Naive thymus-derived CD4-positive, alpha-beta T cell (primary cell): ENCODE data around the gene TREM2. TPM values are rescaled to one million over a fixed set of nuclear protein-coding genes. Genes with fewer than 3 reads are reported as not detected.

Experiments
- ATAC-seq: fragments of 150-1000 bp; cut with Tn5 transposase; 2 replicates; pipeline ENCODE4 v1.10.0; 2021; ENCODE audit warnings: mild to moderate bottlenecking, moderate library complexity
- CTCF ChIA-PET: fragments of 350-600 bp; sonication (Branson Sonifier 250); formaldehyde crosslinking; loops from one replicate; lab custom pipeline; 2021; ENCODE audit warnings: antibody characterized with exemption; lab: Charles Lee
- POLR2A ChIA-PET: fragments of 350-600 bp; sonication (Branson Sonifier 250); formaldehyde crosslinking; loops from one replicate; lab custom pipeline; 2021; ENCODE audit warnings: antibody characterized with exemption, inconsistent platforms; lab: Charles Lee
- DNase-seq, 9 donors: peaks; one replicate each; pipeline versions ENCODE4 v3.0.0 to v3.0.0-alpha.2; 2020 to 2022; ENCODE audit warnings: mixed read lengths in 1 of 9
- H3K27ac ChIP-seq: one replicate; pipeline ENCODE4 v1.7.0; 2013; ENCODE audit warnings: mild to moderate bottlenecking, low read depth, low read length, moderate library complexity
- H3K27me3 ChIP-seq, 2 donors: one replicate each; pipeline ENCODE4 v1.7.0; 2013; ENCODE audit warnings: low read length in 2 of 2, mild to moderate bottlenecking in 2 of 2, moderate library complexity in 2 of 2; ENCODE audit not compliant: control insufficient read depth in 2 of 2, insufficient read depth in 2 of 2
- H3K36me3 ChIP-seq, 3 experiments: 1 replicate in 2 of 3; 2 replicates in 1 of 3; pipeline ENCODE4 v1.7.0; 2013; ENCODE audit warnings: low read length in 3 of 3, mild to moderate bottlenecking in 3 of 3, moderate library complexity in 1 of 3; ENCODE audit not compliant: insufficient read depth in 3 of 3, control insufficient read depth in 2 of 3
- H3K4me1 ChIP-seq, 2 donors: one replicate each; pipeline ENCODE4 v1.7.0; 2013; ENCODE audit warnings: low read length in 2 of 2, mild to moderate bottlenecking in 2 of 2, moderate library complexity in 1 of 2; ENCODE audit not compliant: control insufficient read depth in 2 of 2, insufficient read depth in 2 of 2
- H3K4me3 ChIP-seq: 2 replicates; pipeline ENCODE4 v1.7.0; 2013; ENCODE audit warnings: mild to moderate bottlenecking, low read length
- H3K9me3 ChIP-seq, 3 experiments: 1 replicate in 2 of 3; 2 replicates in 1 of 3; pipeline ENCODE4 v1.7.0; 2013; ENCODE audit warnings: low read length in 3 of 3; ENCODE audit not compliant: control insufficient read depth in 2 of 3
- H3K27ac Mint-ChIP-seq, 9 donors: one replicate each; pipeline ENCODE4 v1.8.0; 2020 to 2022; ENCODE audit warnings: mixed read lengths in 9 of 9, mild to moderate bottlenecking in 8 of 9, moderate library complexity in 5 of 9, inconsistent platforms in 2 of 9
- H3K27me3 Mint-ChIP-seq, 5 donors: one replicate each; pipeline ENCODE4 v1.8.0; 2021 to 2022; ENCODE audit warnings: mixed read lengths in 5 of 5, mild to moderate bottlenecking in 1 of 5
- H3K36me3 Mint-ChIP-seq, 5 donors: one replicate each; pipeline ENCODE4 v1.8.0; 2020 to 2022; ENCODE audit warnings: mixed read lengths in 5 of 5, mild to moderate bottlenecking in 3 of 5, inconsistent platforms in 1 of 5
- H3K4me1 Mint-ChIP-seq, 7 donors: one replicate each; pipeline ENCODE4 v1.8.0; 2020 to 2022; ENCODE audit warnings: mixed read lengths in 7 of 7, mild to moderate bottlenecking in 3 of 7, inconsistent platforms in 1 of 7
- H3K4me3 Mint-ChIP-seq, 10 donors: one replicate each; pipeline ENCODE4 v1.8.0; 2020 to 2022; ENCODE audit warnings: mild to moderate bottlenecking in 10 of 10, mixed read lengths in 10 of 10, moderate library complexity in 6 of 10, inconsistent platforms in 2 of 10
- H3K9me3 Mint-ChIP-seq, 11 donors: one replicate each; pipeline ENCODE4 v1.8.0; 2020 to 2022; ENCODE audit warnings: mixed read lengths in 11 of 11, mild to moderate bottlenecking in 4 of 11, inconsistent platforms in 1 of 11, moderate library complexity in 1 of 11
- intact Hi-C, 2 donors: fragments of 100-400 bp; cut with micrococcal nuclease; formaldehyde crosslinking; loops; one replicate each; pipeline ENCODE4 v1.15.1; 2023
- polyA plus RNA-seq, 2 donors: library from polyadenylated mRNA; unstranded; fragments of 300-500 nt; fragmentation: Illumina TruSeq; gene quantifications; one replicate each; pipeline ENCODE4 v1.2.3, GENCODE V29; 2021
- total RNA-seq, 6 experiments: library from RNA in 5 of 6; stranded (reverse) in 5 of 6; gene quantifications; 1 replicate in 5 of 6; 2 replicates in 1 of 6; pipeline ENCODE4 v1.2.3 and lab custom pipeline; 2021 to 2026

TREM2 gene
- total and polyA plus RNA-seq, 7 experiments from 2014 or later: 3.1 to 3.2 TPM; not detected in 5

GRCh38 chr6:41155132-41155805 is 7.6 kb downstream of the TREM2 start:
- Mint-ChIP-seq H3K27me3 (peaks cover 0 to 11% (median 5%) of the 10 kb centered on the region in 5 donors), H3K27ac (no peak overlapping the region), H3K4me3 (no peak overlapping the region), H3K36me3 (peaks cover 0 to 12% (median 4%) of the 10 kb centered on the region in 5 donors), H3K4me1 (peaks cover 0 to 10% (median 5%) of the 10 kb centered on the region in 7 donors), H3K9me3 (no peaks in the 10 kb centered on the region)
- no peaks in the 10 kb centered on the region for H3K27me3 ChIP-seq
- no peak overlapping the region for H3K27ac ChIP-seq
- no peaks in the 10 kb centered on the region for H3K36me3 ChIP-seq
- no peak overlapping the region for H3K4me3 ChIP-seq
- intact Hi-C loops: no loop called here
- POLR2A ChIA-PET: no interaction called here
- H3K9me3 ChIP-seq: no peaks in the 10 kb centered on the region
- ATAC-seq (no peak), DNase-seq (no peak)
- CTCF ChIA-PET: no interaction called here
- no peaks in the 10 kb centered on the region for H3K4me1 ChIP-seq

- no peak within 1 kb of the TSS for H3K27ac ChIP-seq
- intact Hi-C loops: no loop called here
- Mint-ChIP-seq H3K4me1 (peaks cover 0 to 11% (median 5%) of the 10 kb centered on the region in 7 donors), H3K36me3 (peaks cover 0 to 16% (median 7%) of the 10 kb centered on the region in 5 donors), H3K9me3 (no peaks in the 10 kb centered on the region), H3K27ac (peak within 1 kb of the TSS in 2 of 9 donors; percentile 43 to 71), H3K27me3 (peaks cover 0 to 11% (median 5%) of the 10 kb centered on the region in 5 donors), H3K4me3 (no peak within 1 kb of the TSS)
- ChIA-PET POLR2A (no interaction called here), CTCF (no interaction called here)
- no peaks in the 10 kb centered on the region for H3K4me1 ChIP-seq
- ATAC-seq: no peak
- H3K36me3 ChIP-seq: no peaks in the 10 kb centered on the region
- no peaks in the 10 kb centered on the region for H3K27me3 ChIP-seq
- no peaks in the 10 kb centered on the region for H3K9me3 ChIP-seq
- no peak for DNase-seq
- H3K4me3 ChIP-seq: no peak within 1 kb of the TSS
Observed at GRCh38 chr6:41153992-41154625, 8.8 kb downstream of the TREM2 start, which contains the start of gene TREML1. Gene TREML1 (minus strand): TSS chr6:41154347. CDS start chr6:41154288, 59 bp downstream.

- H3K36me3 ChIP-seq: no peaks in the 10 kb centered on the region
- DNase-seq (no peak), ATAC-seq (no peak)
- no peaks in the 10 kb centered on the region for H3K4me1 ChIP-seq
- peaks cover 3 to 21% (median 13%) of the 10 kb centered on the region in 5 donors for H3K36me3 Mint-ChIP-seq
- no peaks in the 10 kb centered on the region for H3K9me3 ChIP-seq
- ChIA-PET POLR2A (no interaction called here), CTCF (no interaction called here)
- H3K9me3 Mint-ChIP-seq: no peaks in the 10 kb centered on the region
- H3K4me3 ChIP-seq: no peak overlapping the region
- H3K4me3 Mint-ChIP-seq: no peak overlapping the region
- intact Hi-C loops: no loop called here
- H3K27ac Mint-ChIP-seq: no peak overlapping the region
- no peaks in the 10 kb centered on the region for H3K27me3 ChIP-seq
- peaks cover 4 to 16% (median 9%) of the 10 kb centered on the region in 7 donors for H3K4me1 Mint-ChIP-seq
- no peak overlapping the region for H3K27ac ChIP-seq
- H3K27me3 Mint-ChIP-seq: peaks cover 0 to 11% (median 5%) of the 10 kb centered on the region in 5 donors
Observed at GRCh38 chr6:41153451-41153850, 9.5 kb downstream of the TREM2 start.

- ATAC-seq: no peak
- H3K27me3 ChIP-seq: no peaks in the 10 kb centered on the region
- no peak overlapping the region for H3K4me3 ChIP-seq
- no peak overlapping the region for H3K27ac ChIP-seq
- Mint-ChIP-seq H3K9me3 (no peaks in the 10 kb centered on the region), H3K36me3 (peaks cover 3 to 30% (median 20%) of the 10 kb centered on the region in 5 donors), H3K4me1 (peaks cover 10 to 27% (median 24%) of the 10 kb centered on the region in 7 donors), H3K4me3 (no peak overlapping the region), H3K27ac (no peak overlapping the region), H3K27me3 (peaks cover 0 to 9% (median 0%) of the 10 kb centered on the region in 5 donors)
- intact Hi-C loops: no loop called here
- peaks cover 8 to 12% of the 10 kb centered on the region in 2 donors for H3K4me1 ChIP-seq
- ChIA-PET POLR2A (no interaction called here), CTCF (no interaction called here)
- DNase-seq: no peak
- no peaks in the 10 kb centered on the region for H3K36me3 ChIP-seq
- H3K9me3 ChIP-seq: no peaks in the 10 kb centered on the region
Observed at GRCh38 chr6:41150671-41151070, 12.2 kb downstream of the TREM2 start.

GRCh38 chr6:41147917-41148316 is 15.0 kb downstream of the TREM2 start:
- H3K27me3 Mint-ChIP-seq: no peaks in the 10 kb centered on the region
- DNase-seq: no peak
- intact Hi-C loops: no loop called here
- Histone ChIP-seq H3K36me3 (no peaks in the 10 kb centered on the region), H3K4me3 (no peak overlapping the region), H3K9me3 (no peaks in the 10 kb centered on the region), H3K27ac (no peak overlapping the region), H3K27me3 (no peaks in the 10 kb centered on the region), H3K4me1 (peaks cover 8 to 12% of the 10 kb centered on the region in 2 donors)
- peaks cover 0 to 2% (median 0%) of the 10 kb centered on the region in 11 donors for H3K9me3 Mint-ChIP-seq
- H3K4me3 Mint-ChIP-seq: peak overlapping the region in 6 of 10 donors; percentile 26 to 60 (median 53)
- ChIA-PET CTCF (interaction anchor here (0.6 kb wide), 1 partner anchor 9 kb away, joined by 3 read pairs; no protein-coding TSS in a partner anchor), POLR2A (no interaction called here)
- peaks cover 10 to 24% (median 17%) of the 10 kb centered on the region in 7 donors for H3K4me1 Mint-ChIP-seq
- no peak for ATAC-seq
- H3K27ac Mint-ChIP-seq: peak overlapping the region in 3 of 9 donors; percentile 5 to 40 (median 17)
- H3K36me3 Mint-ChIP-seq: peaks cover 3 to 43% (median 42%) of the 10 kb centered on the region in 5 donors

GRCh38 chr6:41136911-41137310 is 26.0 kb downstream of the TREM2 start:
- peaks cover 6 to 52% (median 40%) of the 10 kb centered on the region in 5 donors for H3K36me3 Mint-ChIP-seq
- intact Hi-C loops: no loop called here
- peaks cover 0 to 5% (median 0%) of the 10 kb centered on the region in 7 donors for H3K4me1 Mint-ChIP-seq
- no peak overlapping the region for H3K4me3 Mint-ChIP-seq
- Histone ChIP-seq H3K36me3 (peaks cover 0 to 23% (median 0%) of the 10 kb centered on the region in 3 experiments), H3K27ac (no peak overlapping the region), H3K27me3 (no peaks in the 10 kb centered on the region), H3K4me3 (no peak overlapping the region), H3K9me3 (no peaks in the 10 kb centered on the region), H3K4me1 (no peaks in the 10 kb centered on the region)
- H3K27me3 Mint-ChIP-seq: no peaks in the 10 kb centered on the region
- ATAC-seq: no peak
- DNase-seq: no peak
- CTCF ChIA-PET: interaction anchor here (0.7 kb wide), 1 partner anchor 45 kb away, joined by 3 read pairs; no protein-coding TSS in a partner anchor
- no peak overlapping the region for H3K27ac Mint-ChIP-seq
- H3K9me3 Mint-ChIP-seq: no peaks in the 10 kb centered on the region
- POLR2A ChIA-PET: no interaction called here
